ENCODE measurements around the gene BLVRB. TPM values are rescaled to one million over a fixed set of nuclear protein-coding genes. Genes with fewer than 3 reads are reported as not detected.

The BLVRB gene
- total RNA-seq, 1 experiment from 2014 or later, result 113 TPM

GRCh38 chr19:40441719-40442253 lies 23.8 kb downstream of the BLVRB start:
- intact Hi-C loops (cut with micrococcal nuclease), result no loop called here
- ATAC-seq (no peak), DNase-seq (ENCODE audit: low read depth, low spot score) (no peak)
- ChIA-PET POLR2A (interaction anchor here (2.0 to 3.1 kb wide), 2 partner anchors 15 to 23 kb away, joined by 24 to 28 read pairs; partner anchors contain the start of genes BLVRB and SERTAD1), RAD21 (ENCODE audit: low non-redundant PET in 1 of 2, low total read pairs in 2 of 2, uncharacterized antibody in 2 of 2, unreplicated experiment in 2 of 2) (no interaction called here), CTCF (no interaction called here)
- BruUV-seq (replicated peaks), result no TSS peak
- no peak for TF ChIP-seq SP1 (IDR thresholded peaks at IDR 0.05; ENCODE audit: low read depth)
- TF ChIP-seq, protein P1, sequence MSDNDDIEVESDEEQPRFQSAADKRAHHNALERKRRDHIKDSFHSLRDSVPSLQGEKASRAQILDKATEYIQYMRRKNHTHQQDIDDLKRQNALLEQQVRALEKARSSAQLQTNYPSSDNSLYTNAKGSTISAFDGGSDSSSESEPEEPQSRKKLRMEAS (IDR thresholded peaks at IDR 0.05), result no peak
- no peak for TF ChIP-seq SIN3A (IDR thresholded peaks at IDR 0.05; ENCODE audit: low read depth)
- no peak for TF ChIP-seq EGR1 (IDR thresholded peaks at IDR 0.05; ENCODE audit: low read depth)
- no peak for TF ChIP-seq POLR2AphosphoS5 (IDR thresholded peaks at IDR 0.05; ENCODE audit: low read depth, low read length)
- TF ChIP-seq, protein P2, sequence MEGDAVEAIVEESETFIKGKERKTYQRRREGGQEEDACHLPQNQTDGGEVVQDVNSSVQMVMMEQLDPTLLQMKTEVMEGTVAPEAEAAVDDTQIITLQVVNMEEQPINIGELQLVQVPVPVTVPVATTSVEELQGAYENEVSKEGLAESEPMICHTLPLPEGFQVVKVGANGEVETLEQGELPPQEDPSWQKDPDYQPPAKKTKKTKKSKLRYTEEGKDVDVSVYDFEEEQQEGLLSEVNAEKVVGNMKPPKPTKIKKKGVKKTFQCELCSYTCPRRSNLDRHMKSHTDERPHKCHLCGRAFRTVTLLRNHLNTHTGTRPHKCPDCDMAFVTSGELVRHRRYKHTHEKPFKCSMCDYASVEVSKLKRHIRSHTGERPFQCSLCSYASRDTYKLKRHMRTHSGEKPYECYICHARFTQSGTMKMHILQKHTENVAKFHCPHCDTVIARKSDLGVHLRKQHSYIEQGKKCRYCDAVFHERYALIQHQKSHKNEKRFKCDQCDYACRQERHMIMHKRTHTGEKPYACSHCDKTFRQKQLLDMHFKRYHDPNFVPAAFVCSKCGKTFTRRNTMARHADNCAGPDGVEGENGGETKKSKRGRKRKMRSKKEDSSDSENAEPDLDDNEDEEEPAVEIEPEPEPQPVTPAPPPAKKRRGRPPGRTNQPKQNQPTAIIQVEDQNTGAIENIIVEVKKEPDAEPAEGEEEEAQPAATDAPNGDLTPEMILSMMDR (IDR thresholded peaks at IDR 0.05 in 2 of 3, conservative IDR thresholded peaks at IDR 0.05 in 1 of 3; ENCODE audit: borderline replicate concordance in 1 of 3, insufficient read depth in 1 of 3, low read depth in 2 of 3, low read length in 2 of 3), result no peak
- TF ChIP-seq EZH2 (IDR thresholded peaks at IDR 0.05), result no peak
- H3K27me3 ChIP-seq (ENCODE audit: insufficient read depth, low read length), result no peaks in the 10 kb centered on the region
- no peaks in the 10 kb centered on the region for H3K9me2 ChIP-seq (ENCODE audit: insufficient read depth)
- 0 out of 4 replicates have a peak overlapping the region, but pooled peaks of 1 of the 2 experiments have one; percentile 71 for H3K4me3 ChIP-seq (replicated peaks in 1 of 2; ENCODE audit: low read depth in 1 of 2, low read length in 2 of 2)
- H3K4me2 ChIP-seq (ENCODE audit: low read length), result 0 out of 2 replicates have a peak overlapping the region, but pooled peaks have one; percentile 89
- H3K9ac ChIP-seq (ENCODE audit: low read length), result peak overlapping the region; percentile 85; the same call in 1 of the 2 replicates
- H2AFZ ChIP-seq (ENCODE audit: low read depth, low read length, poor library complexity, severe bottlenecking), result no peak overlapping the region
- peaks cover 22 to 31% of the 10 kb centered on the region in 2 experiments for H3K4me1 ChIP-seq (ENCODE audit: control insufficient read depth in 1 of 2, insufficient read depth in 2 of 2, low read length in 2 of 2)
- H3K27ac ChIP-seq (ENCODE audit: low read depth, low read length), result peak overlapping the region; percentile 97; the same call in 1 of the 2 replicates
- peaks cover 13 to 18% of the 10 kb centered on the region in 2 experiments; a peak in 3 of 4 replicates for H3K36me3 ChIP-seq (ENCODE audit: control insufficient read depth in 1 of 2, insufficient read depth in 2 of 2, low read length in 2 of 2)
- no peaks in the 10 kb centered on the region for H4K20me1 ChIP-seq (ENCODE audit: insufficient read depth)
- H3K79me2 ChIP-seq (ENCODE audit: insufficient read depth, low read length), result peaks cover 30% of the 10 kb centered on the region
- no peaks in the 10 kb centered on the region for H3K9me3 ChIP-seq (ENCODE audit: control insufficient read depth in 1 of 2, insufficient read depth in 1 of 2, low read depth in 1 of 2, low read length in 2 of 2)
